Activated naive CD8-positive, alpha-beta T cell treated with anti-CD3 and anti-CD28 coated beads, Interleukin-2, amount 50 U/mL, for 24 hours (primary cell): Measurements from ENCODE around the gene IL20RB.
A peak's percentile ranks its signal among the peaks of the same experiment; 100 is the strongest.
"Not testable (repeated sequence)": the region's sequence is repeated elsewhere in the genome, so short reads cannot be mapped to it uniquely, and the experiment has no call there.

Source experiments
- ATAC-seq: fragments of 150-1000 bp; cut with Tn5 transposase; one replicate; pipeline ENCODE4 v1.10.0; 2021
- DNase-seq: peaks from one replicate; pipeline ENCODE4 v3.0.0; 2021
- H3K27ac Mint-ChIP-seq: one replicate; pipeline ENCODE4 v1.8.0; 2021; ENCODE audit warnings: mild to moderate bottlenecking, mixed read lengths
- H3K27me3 Mint-ChIP-seq: one replicate; pipeline ENCODE4 v1.8.0; 2021; ENCODE audit warnings: mixed read lengths
- H3K36me3 Mint-ChIP-seq: one replicate; pipeline ENCODE4 v1.8.0; 2021; ENCODE audit warnings: low read depth, mixed read lengths
- H3K4me1 Mint-ChIP-seq: one replicate; pipeline ENCODE4 v1.8.0; 2021; ENCODE audit warnings: mixed read lengths
- H3K4me3 Mint-ChIP-seq: one replicate; pipeline ENCODE4 v1.8.0; 2021; ENCODE audit warnings: mild to moderate bottlenecking, moderate library complexity, mixed read lengths
- H3K9me3 Mint-ChIP-seq: one replicate; pipeline ENCODE4 v1.8.0; 2021; ENCODE audit warnings: mixed read lengths

Gene IL20RB

GRCh38 chr3:136988651-136989050 lies 30.9 kb downstream of the IL20RB start:
- no peaks in the 10 kb centered on the region for H3K4me1 Mint-ChIP-seq

DNA sequence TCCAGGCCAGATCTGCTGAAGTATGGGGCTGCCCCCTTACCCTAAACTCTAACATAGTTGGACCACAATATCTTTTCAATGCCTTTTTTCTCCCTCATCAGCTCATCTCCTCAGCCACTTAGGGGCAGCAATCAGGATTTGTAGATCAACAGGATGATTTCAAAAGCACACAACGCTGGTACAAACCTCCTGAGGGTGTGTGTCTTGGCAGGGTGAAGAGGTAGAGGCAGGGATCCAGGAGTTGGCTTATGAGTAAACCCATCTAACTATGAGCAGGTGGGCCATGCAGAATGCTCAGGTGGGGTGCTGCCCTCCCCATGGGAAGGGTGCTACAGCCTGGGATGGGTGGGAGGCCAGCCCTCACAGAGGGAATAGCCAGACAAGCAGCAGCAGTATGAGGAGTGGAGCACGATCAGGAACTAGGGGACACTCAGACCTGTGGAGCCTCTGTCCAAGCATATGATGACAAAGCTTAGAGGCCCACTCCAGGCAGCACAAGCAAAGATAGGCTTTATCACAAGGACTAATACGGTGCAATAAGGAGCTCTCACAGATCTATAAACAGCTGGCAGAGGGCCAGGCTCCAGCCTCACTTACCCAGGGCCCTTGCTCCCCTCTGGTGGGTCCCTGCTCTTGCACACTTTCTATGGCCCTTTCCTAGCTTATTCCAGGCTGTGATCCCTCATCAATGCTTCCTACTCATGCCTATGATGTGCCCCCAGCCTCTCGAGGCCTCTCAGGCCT lies 32.2 kb downstream of the IL20RB start:
- Mint-ChIP-seq H3K4me1 (no peaks in the 10 kb centered on the region), H3K27ac (no peak overlapping the region), H3K36me3 (no peaks in the 10 kb centered on the region), H3K4me3 (no peak overlapping the region), H3K9me3 (no peaks in the 10 kb centered on the region), H3K27me3 (no peaks in the 10 kb centered on the region)
- ATAC-seq (no peak), DNase-seq (no peak)

More at GRCh38 chr3:136988651-136989050, 30.9 kb downstream of the IL20RB start:
- DNase-seq (no peak), ATAC-seq (no peak)
- no peak overlapping the region for H3K4me3 Mint-ChIP-seq
- H3K27ac Mint-ChIP-seq, result no peak overlapping the region
- no peaks in the 10 kb centered on the region for H3K27me3 Mint-ChIP-seq
- no peaks in the 10 kb centered on the region for H3K36me3 Mint-ChIP-seq
- H3K9me3 Mint-ChIP-seq, result no peaks in the 10 kb centered on the region

GRCh38 chr3:136990826-136991225 lies 33.0 kb downstream of the IL20RB start:
- H3K9me3 Mint-ChIP-seq, result no peaks in the 10 kb centered on the region
- no peak overlapping the region for H3K27ac Mint-ChIP-seq
- no peaks in the 10 kb centered on the region for H3K27me3 Mint-ChIP-seq
- no peaks in the 10 kb centered on the region for H3K36me3 Mint-ChIP-seq
- H3K4me1 Mint-ChIP-seq, result no peaks in the 10 kb centered on the region
- no peak for DNase-seq
- ATAC-seq, result no peak
- H3K4me3 Mint-ChIP-seq, result no peak overlapping the region

DNA sequence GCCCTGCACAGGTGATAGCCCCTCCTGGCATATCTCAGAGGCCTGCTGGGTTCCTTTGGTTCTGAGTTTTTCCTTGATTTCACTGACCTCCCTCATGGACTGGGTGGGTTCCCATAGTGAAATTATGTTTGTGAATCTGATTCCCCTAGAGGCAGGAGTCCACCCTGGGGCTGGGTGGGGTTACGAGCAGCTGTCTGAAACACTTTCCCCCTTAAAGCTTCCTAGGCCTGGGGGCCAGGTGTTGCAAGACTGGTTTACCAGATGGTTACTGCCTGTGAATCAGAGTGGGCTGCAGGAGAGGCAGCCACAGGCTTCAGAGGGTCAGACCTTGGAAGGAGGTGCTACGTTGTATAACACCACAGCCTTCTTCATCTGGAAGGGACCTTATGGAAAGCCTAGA lies 34.3 kb downstream of the IL20RB start:
- no peaks in the 10 kb centered on the region for H3K36me3 Mint-ChIP-seq
- ATAC-seq (no peak), DNase-seq (no peak)
- H3K4me3 Mint-ChIP-seq, result no peak overlapping the region
- H3K27me3 Mint-ChIP-seq, result no peaks in the 10 kb centered on the region
- no peaks in the 10 kb centered on the region for H3K9me3 Mint-ChIP-seq
- H3K27ac Mint-ChIP-seq, result no peak overlapping the region
- no peaks in the 10 kb centered on the region for H3K4me1 Mint-ChIP-seq

- H3K4me1 Mint-ChIP-seq, result no peaks in the 10 kb centered on the region
- H3K4me3 Mint-ChIP-seq, result no peak overlapping the region
- no peak overlapping the region for H3K27ac Mint-ChIP-seq
- no peaks in the 10 kb centered on the region for H3K36me3 Mint-ChIP-seq
- ATAC-seq, result no peak
- DNase-seq, result no peak
- H3K9me3 Mint-ChIP-seq, result no peaks in the 10 kb centered on the region
- no peaks in the 10 kb centered on the region for H3K27me3 Mint-ChIP-seq
Measured at GRCh38 chr3:136994772-136995516, 37.2 kb downstream of the IL20RB start.

DNA sequence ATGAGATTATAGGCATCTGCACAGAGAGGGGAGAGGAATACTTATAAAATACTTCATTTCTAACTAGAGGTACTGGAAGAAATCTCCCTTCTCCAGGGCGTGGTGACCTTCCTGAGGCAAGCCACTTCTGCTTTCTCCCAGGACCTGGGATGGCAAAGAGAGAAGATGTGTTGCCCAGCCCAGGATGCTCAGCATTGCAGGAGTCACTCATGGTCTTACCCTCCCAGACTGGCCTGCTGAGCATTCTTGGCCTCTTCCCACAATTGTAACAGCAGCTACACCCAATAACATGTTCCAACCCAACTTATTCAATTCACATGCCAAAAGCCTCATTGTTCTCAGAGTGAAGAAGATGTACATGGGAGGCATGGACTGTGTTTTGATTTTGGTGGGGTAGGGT lies 37.9 kb downstream of the IL20RB start:
- Mint-ChIP-seq H3K4me3 (no peak overlapping the region), H3K36me3 (no peaks in the 10 kb centered on the region), H3K9me3 (no peaks in the 10 kb centered on the region), H3K4me1 (no peaks in the 10 kb centered on the region), H3K27ac (no peak overlapping the region), H3K27me3 (no peaks in the 10 kb centered on the region)
- ATAC-seq (no peak), DNase-seq (no peak)

DNA sequence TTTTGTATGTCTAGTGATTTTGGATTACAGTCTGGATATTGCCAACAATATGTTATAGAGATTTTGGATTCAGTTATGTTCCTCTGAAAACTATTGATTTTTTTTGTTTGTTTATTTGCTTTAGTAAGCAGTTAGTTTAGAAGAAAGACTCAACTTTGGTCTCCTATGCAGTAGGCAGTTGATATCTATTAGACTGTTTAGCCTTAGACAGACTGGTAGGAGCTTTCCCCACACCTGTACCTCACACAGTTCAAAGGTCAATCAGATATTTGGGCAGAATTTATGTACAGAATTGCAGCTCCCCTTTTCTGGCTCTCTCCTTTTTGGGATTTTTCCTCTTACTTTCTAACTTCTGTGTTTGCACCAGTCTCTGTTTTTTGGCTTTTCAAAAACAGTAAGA lies 42.3 kb downstream of the IL20RB start:
- H3K27me3 Mint-ChIP-seq, result no peaks in the 10 kb centered on the region
- ATAC-seq (no peak), DNase-seq (no peak)
- H3K36me3 Mint-ChIP-seq, result no peaks in the 10 kb centered on the region
- no peaks in the 10 kb centered on the region for H3K9me3 Mint-ChIP-seq
- no peak overlapping the region for H3K4me3 Mint-ChIP-seq
- H3K4me1 Mint-ChIP-seq, result no peaks in the 10 kb centered on the region
- no peak overlapping the region for H3K27ac Mint-ChIP-seq

GRCh38 chr3:137007376-137007775 lies 49.6 kb downstream of the IL20RB start:
- H3K27ac Mint-ChIP-seq, H3K4me3 Mint-ChIP-seq, H3K27me3 Mint-ChIP-seq, ATAC-seq, DNase-seq, H3K36me3 Mint-ChIP-seq, H3K4me1 Mint-ChIP-seq, H3K9me3 Mint-ChIP-seq: not testable (repeated sequence)

GRCh38 chr3:137008131-137008530 lies 50.3 kb downstream of the IL20RB start:
- Mint-ChIP-seq H3K4me1 (no peaks in the 10 kb centered on the region), H3K27me3 (no peaks in the 10 kb centered on the region), H3K27ac (no peak overlapping the region), H3K9me3 (no peaks in the 10 kb centered on the region), H3K36me3 (no peaks in the 10 kb centered on the region), H3K4me3 (no peak overlapping the region)
- DNase-seq (no peak), ATAC-seq (no peak)

DNA sequence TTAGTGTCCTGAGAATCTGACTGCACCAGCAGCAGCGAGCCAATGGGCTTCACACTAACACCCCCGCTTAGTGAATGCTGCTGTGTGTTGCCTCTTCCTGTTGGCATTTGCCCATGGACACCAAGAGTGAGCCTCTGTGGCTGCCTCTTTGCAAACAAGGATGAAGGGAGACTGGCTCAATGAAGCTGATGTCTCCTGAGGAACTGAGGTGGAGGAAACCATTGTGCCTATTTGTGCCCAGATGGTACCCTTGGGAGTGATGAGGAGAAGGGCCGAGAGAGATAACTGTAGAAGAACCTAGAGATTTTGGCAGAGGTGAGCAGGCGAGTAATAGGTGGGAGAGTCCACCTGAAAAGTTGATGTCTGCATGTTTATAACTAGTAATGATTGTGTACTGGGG lies 51.2 kb downstream of the IL20RB start:
- DNase-seq (no peak), ATAC-seq (no peak)
- Mint-ChIP-seq H3K4me1 (peaks cover 4% of the 10 kb centered on the region), H3K27ac (no peak overlapping the region), H3K27me3 (no peaks in the 10 kb centered on the region), H3K36me3 (no peaks in the 10 kb centered on the region), H3K4me3 (no peak overlapping the region), H3K9me3 (no peaks in the 10 kb centered on the region)

DNA sequence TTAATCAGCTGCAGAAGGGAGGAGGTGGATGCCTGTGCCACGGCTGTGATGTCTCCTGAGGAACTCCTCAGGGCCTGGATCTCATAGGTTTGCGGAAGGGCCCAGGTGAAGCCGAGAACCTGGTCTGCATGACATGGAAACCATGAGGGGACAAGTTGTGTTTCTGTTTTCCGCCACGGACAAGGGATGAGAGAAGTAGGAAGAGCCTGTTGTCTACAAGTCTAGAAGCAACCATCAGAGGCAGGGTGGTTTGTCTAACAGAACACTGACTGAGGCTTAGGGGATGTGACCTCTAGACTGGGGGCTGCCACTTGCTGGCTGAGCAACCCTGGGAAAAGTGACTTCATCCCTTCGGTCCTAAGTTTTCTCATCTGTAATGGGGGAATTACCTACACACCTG lies 52.4 kb downstream of the IL20RB start:
- Mint-ChIP-seq H3K36me3 (no peaks in the 10 kb centered on the region), H3K27me3 (no peaks in the 10 kb centered on the region), H3K27ac (no peak overlapping the region), H3K9me3 (no peaks in the 10 kb centered on the region), H3K4me3 (no peak overlapping the region), H3K4me1 (peaks cover 9% of the 10 kb centered on the region)
- ATAC-seq (no peak), DNase-seq (no peak)

DNA sequence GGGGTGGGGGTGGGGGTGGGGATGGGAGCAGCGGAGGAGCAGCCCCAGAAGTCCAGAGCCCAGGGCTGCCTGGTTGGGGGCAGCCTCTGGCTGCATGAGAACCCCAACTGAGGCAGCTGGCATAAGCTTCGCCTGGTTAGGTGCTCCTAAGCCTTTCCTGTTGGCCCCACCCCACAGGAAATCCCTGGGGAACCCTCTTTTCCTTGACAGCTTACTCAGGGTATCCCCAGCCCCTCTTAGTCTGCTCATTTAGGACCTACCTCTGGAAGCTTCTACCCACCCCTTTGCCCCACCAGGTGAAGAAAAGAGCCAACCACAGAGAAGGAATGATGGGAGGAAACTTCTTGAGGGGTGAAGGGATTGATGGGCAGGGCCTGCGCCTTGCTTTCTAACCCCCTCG lies 53.4 kb downstream of the IL20RB start:
- Mint-ChIP-seq H3K27me3 (no peaks in the 10 kb centered on the region), H3K4me3 (no peak overlapping the region), H3K9me3 (no peaks in the 10 kb centered on the region), H3K4me1 (peaks cover 9% of the 10 kb centered on the region), H3K36me3 (no peaks in the 10 kb centered on the region), H3K27ac (no peak overlapping the region)
- no peak for ATAC-seq
- DNase-seq, result no peak

DNA sequence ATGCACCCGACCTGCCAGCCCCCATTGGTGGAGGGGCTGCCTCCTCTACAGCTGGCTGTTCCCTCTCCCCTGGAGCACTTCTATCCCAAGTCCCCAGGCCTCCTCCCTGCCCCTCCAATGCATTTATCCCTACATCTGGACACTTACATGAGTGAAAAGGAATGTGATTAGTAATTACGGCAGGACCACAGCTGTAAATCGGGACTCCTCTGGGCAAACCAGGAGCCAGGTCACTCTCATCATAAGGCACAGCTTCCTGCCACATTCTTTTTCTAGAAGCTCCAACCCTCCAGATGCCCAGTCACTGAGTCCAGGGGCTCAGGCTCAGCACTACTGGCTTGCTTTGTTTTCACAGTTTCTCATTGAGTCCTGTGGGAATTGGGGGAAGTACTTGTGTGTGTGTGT lies 54.3 kb downstream of the IL20RB start:
- ATAC-seq (no peak), DNase-seq (no peak)
- H3K4me3 Mint-ChIP-seq, result no peak overlapping the region
- no peaks in the 10 kb centered on the region for H3K36me3 Mint-ChIP-seq
- peaks cover 9% of the 10 kb centered on the region for H3K4me1 Mint-ChIP-seq
- no peak overlapping the region for H3K27ac Mint-ChIP-seq
- no peaks in the 10 kb centered on the region for H3K27me3 Mint-ChIP-seq
- H3K9me3 Mint-ChIP-seq, result no peaks in the 10 kb centered on the region

DNA sequence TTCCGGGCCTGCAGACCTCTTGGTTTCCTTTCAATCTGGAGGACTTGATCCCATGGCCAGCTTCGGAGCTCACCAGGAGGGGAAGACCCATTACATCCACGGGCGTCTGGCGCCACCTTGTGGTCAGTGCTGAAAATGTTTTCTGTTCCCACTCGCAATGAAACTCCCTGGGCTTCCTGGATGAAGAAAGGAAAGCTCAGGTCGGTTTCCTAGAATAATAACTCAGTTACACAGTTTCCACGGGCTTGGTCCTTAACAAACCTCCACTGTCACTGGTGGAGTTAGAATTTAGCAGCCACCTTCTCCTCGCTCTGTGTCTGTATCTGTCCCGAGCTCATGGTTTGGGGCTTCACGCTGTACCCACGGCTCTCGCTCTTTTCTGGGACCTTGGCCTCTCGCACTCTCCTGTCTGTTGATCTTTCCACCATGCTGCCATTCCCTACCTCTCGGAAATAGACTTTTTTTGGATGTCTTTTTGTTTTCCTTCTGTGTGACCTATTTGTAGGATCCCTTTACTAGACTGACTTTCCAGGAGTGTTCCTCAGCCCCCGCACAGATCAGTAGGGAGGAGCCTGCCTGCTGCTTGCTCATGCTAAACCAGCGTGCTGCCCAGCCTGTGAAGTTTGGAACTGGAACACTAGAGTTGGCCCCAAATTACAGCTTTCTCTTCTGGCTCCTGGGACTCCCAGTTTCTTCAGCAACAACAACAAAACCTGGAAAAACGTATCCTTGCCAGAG lies 56.3 kb downstream of the IL20RB start:
- H3K9me3 Mint-ChIP-seq, result no peaks in the 10 kb centered on the region
- peaks cover 9% of the 10 kb centered on the region for H3K4me1 Mint-ChIP-seq
- H3K27ac Mint-ChIP-seq, result no peak overlapping the region
- no peaks in the 10 kb centered on the region for H3K36me3 Mint-ChIP-seq
- peak overlapping the region; percentile 76 for H3K4me3 Mint-ChIP-seq
- peak; percentile 83 for ATAC-seq
- peak; percentile 88 for DNase-seq
- H3K27me3 Mint-ChIP-seq, result no peaks in the 10 kb centered on the region

GRCh38 chr3:137017316-137017715 lies 59.5 kb downstream of the IL20RB start:
- not testable (repeated sequence) for H3K9me3 Mint-ChIP-seq, H3K27ac Mint-ChIP-seq, H3K36me3 Mint-ChIP-seq, DNase-seq, H3K4me3 Mint-ChIP-seq, ATAC-seq, H3K27me3 Mint-ChIP-seq, H3K4me1 Mint-ChIP-seq
